GM21576 (cell line): ENCODE results near the gene CCDC57.
"Not testable (repeated sequence)": the region's sequence is repeated elsewhere in the genome, so short reads cannot be mapped to it uniquely, and the experiment has no call there.

Experiments used
- ATAC-seq: cut with Tn5 transposase; IDR thresholded peaks from one replicate; pipeline ENCODE4 v1.9.1; 2021; ENCODE audit warnings: mild to moderate bottlenecking, moderate library complexity; ENCODE audit not compliant: unreplicated experiment

The CCDC57 gene

GRCh38 chr17:82179946-82180475, 32.6 kb downstream of the CCDC57 start:
- ATAC-seq, result no peak

GRCh38 chr17:82179412-82179811, 33.2 kb downstream of the CCDC57 start:
- ATAC-seq, result no peak

- no peak for ATAC-seq
Observed at GRCh38 chr17:82178499-82179261, 34.0 kb downstream of the CCDC57 start.

GRCh38 chr17:82177761-82178498, 34.7 kb downstream of the CCDC57 start:
- ATAC-seq, result no peak

- ATAC-seq, result no peak
Observed at GRCh38 chr17:82177276-82177675, 35.4 kb downstream of the CCDC57 start.

GRCh38 chr17:82175951-82176350, 36.7 kb downstream of the CCDC57 start:
- ATAC-seq, result no peak

- no peak for ATAC-seq
Observed at GRCh38 chr17:82175201-82175600, 37.4 kb downstream of the CCDC57 start.

GRCh38 chr17:82174042-82174857, 38.4 kb downstream of the CCDC57 start:
- ATAC-seq, result not testable (repeated sequence)

- no peak for ATAC-seq
Observed at GRCh38 chr17:82173351-82174041, 39.1 kb downstream of the CCDC57 start.

GRCh38 chr17:82172486-82173160, 40.0 kb downstream of the CCDC57 start:
- ATAC-seq, result no peak

GRCh38 chr17:82171750-82172375, 40.8 kb downstream of the CCDC57 start:
- ATAC-seq, result no peak

GRCh38 chr17:82170412-82170961, 42.2 kb downstream of the CCDC57 start:
- ATAC-seq, result no peak

- no peak for ATAC-seq
Observed at GRCh38 chr17:82168568-82168967, 44.1 kb downstream of the CCDC57 start.

- ATAC-seq, result no peak
Observed at GRCh38 chr17:82167028-82167427, 45.6 kb downstream of the CCDC57 start.

- ATAC-seq, result no peak
Observed at GRCh38 chr17:82164853-82165252, 47.8 kb downstream of the CCDC57 start.

- no peak for ATAC-seq
Observed at GRCh38 chr17:82161216-82161615, 51.4 kb downstream of the CCDC57 start.

GRCh38 chr17:82160075-82160474, 52.6 kb downstream of the CCDC57 start:
- no peak for ATAC-seq

- no peak for ATAC-seq
Observed at GRCh38 chr17:82158825-82159224, 53.8 kb downstream of the CCDC57 start.
